VCaP (cell line): ENCODE data around the gene CDCA8.

Source experiments
- H3K27ac ChIP-seq: fragments of 450-650 bp; 2 replicates; pipeline ENCODE4 v1.5.1; 2017
- TF ChIP-seq, protein P1 (sequence below): fragments of 450-650 bp; conservative IDR thresholded peaks from 2 replicates; pipeline ENCODE4 v1.5.1; 2017; ENCODE audit warnings: mild to moderate bottlenecking, moderate library complexity

CDCA8 gene

DNA sequence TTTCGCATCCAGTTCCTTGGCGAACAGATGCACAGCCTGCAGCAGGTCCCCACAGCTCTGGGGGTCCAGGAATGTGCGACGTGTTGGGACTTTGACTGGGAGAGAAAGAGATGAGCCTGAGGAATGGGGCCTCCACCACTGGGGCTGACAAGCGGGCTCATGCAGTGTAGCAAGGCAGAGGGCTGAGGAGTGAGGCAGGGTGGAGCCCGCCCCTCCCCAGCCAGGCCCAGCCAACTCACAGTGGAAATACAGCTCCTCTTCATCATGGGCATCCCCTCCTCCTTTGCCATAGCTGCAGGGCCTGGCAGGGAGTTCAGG, 30.7 kb downstream of the CDCA8 start:
- no peak overlapping the region for H3K27ac ChIP-seq
- TF ChIP-seq, protein P1, sequence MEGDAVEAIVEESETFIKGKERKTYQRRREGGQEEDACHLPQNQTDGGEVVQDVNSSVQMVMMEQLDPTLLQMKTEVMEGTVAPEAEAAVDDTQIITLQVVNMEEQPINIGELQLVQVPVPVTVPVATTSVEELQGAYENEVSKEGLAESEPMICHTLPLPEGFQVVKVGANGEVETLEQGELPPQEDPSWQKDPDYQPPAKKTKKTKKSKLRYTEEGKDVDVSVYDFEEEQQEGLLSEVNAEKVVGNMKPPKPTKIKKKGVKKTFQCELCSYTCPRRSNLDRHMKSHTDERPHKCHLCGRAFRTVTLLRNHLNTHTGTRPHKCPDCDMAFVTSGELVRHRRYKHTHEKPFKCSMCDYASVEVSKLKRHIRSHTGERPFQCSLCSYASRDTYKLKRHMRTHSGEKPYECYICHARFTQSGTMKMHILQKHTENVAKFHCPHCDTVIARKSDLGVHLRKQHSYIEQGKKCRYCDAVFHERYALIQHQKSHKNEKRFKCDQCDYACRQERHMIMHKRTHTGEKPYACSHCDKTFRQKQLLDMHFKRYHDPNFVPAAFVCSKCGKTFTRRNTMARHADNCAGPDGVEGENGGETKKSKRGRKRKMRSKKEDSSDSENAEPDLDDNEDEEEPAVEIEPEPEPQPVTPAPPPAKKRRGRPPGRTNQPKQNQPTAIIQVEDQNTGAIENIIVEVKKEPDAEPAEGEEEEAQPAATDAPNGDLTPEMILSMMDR: no peak

DNA sequence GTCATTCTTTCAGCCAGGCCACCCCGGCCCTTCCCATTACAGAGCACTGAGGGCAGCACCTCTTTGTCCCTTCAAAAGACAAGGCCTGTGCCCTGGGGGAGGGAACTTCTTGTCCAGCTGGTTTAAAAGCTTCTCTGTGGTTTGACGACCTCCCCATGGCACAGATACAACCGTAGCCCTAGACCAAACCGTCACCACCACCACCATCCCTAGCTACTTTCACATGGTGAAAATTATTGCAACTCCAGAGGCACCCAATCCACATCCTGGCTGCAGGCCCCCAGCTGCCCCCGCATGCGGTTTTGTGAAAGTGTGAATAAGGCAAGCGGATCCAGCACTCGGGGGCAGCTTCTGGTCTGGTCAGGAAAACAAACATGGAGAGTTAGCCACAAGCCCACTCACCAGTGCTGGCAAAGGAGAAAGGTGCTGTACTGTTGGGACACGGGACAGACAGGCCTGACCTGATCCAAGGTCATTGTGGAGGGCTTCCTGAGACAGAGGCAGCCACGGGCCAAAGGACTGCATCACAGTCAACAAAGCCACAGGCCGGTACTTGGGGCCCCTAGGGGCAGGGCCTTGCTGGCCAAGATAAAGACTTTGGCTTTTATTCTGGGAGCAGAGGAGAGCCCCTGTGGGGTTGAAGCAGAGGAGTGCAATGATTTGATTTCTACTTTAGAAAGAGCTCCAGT, 31.2 kb downstream of the CDCA8 start:
- no peak overlapping the region for H3K27ac ChIP-seq
- TF ChIP-seq, protein P1: no peak

DNA sequence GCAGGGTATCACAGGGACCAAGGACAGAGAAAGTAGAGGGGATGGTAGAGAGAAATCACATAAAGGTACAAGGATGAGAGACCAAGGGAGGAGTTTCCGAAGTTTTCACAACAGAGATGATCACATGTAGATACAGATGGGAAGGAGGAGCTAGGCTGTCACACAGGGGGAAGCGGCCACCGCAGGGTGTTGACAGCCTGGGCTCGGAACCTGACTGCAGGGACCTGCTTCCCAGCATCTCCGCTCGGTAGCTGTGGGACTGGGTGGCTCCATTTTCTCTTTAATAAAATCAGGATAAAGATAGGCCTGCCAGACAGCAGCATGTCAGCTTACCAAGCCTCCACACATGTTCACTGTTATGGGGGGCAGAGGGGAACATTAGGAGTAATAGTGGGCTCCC, 32.3 kb downstream of the CDCA8 start:
- no peak overlapping the region for H3K27ac ChIP-seq
- TF ChIP-seq, protein P1: no peak

DNA sequence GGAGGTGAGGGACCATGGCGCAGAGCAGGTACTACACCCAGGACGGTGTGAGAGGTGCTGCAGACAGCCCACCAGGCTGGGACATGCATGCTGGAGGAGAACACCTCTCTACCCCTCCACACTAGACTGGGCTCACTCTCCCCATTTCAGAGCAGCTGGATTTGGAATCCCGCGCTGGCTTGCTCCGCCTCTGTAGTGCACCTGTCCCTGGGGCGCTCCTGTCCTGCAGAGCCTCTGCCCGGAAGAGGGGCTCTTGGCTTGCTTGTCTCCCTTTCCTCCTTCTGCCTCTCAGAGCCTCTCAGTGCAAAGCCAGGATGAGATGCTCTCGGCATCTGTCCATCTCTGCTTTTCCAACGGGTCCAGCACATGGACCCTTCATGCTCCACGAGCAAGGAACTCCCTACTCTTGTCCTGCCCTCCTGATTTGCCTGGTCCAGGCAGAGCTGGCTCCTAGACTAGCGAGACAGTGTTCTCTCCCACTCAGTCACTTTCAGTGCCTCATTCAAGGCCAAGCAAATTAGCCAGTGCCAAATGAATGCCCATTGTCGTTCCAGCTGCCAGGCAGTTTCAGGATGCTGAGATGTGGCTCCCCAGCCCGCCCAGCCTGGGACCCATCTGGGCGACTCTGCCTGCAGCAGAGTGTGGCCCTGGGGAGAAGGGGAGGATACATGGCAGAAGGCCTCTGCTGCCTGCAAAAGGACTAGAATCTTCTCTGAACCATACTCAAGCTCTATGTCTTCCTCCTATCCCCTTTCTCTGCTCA, 33.7 kb downstream of the CDCA8 start:
- TF ChIP-seq, protein P1: no peak
- H3K27ac ChIP-seq: no peak overlapping the region

DNA sequence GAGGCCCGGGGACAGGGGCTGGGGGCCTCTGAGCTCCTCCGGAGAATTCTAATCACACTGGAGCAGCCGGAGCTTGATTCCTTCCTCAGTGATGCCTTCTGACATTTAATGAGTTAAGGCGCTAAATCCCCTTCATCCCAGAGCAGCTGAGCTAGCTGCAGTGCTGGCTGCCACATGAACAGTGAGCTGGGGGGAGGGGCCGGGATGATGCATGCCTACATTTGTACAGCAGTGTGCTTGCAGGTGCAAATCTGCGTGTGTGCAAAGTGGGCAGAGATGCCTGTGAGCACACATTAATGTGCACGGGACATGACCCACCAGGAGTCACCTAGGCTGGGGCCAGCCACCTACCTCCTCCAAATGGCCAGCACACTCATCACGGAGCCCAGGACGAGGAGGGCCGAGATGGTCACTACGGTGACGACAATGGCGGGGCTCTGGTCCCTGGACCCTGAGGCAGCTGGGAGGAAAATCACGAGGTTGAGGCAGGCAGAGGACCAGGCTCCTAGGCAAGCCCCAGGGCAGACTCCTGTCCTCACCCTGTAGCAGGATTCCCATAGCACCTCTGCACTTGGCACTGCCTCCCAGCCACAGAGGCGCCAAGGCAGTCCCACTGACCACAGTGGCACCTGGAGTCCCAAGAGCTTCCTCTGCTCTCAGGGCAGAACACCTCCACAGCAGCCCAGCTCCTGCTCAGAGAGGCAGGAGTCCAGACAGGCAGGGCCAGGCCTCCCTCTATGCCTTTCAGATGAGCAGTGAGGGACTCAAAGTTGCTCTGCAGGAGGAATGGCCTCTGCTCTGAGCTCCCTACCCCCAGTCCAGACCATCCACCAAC, 34.7 kb downstream of the CDCA8 start:
- H3K27ac ChIP-seq: no peak overlapping the region
- TF ChIP-seq, protein P1: no peak

DNA sequence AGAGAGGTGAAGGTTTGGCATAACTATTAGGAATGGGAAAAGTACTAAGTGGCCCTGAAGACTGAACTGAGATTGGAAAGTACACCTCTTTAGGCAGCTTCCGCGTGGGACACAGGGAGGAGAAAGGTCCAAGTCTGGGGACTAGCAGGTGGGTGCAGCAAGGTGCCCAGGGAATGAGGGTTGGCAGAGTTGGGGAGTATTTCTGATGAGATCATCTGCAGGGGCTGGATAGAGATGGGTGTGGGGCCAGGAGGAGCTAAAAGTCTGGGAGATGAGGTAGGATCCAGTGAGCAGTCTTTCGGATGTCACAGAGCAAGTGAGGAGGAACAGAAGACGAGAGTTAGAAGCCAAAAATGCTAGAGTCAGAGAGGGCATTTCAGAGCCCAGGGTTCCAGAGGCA, 36.1 kb downstream of the CDCA8 start:
- H3K27ac ChIP-seq: no peak overlapping the region
- TF ChIP-seq, protein P1: no peak

DNA sequence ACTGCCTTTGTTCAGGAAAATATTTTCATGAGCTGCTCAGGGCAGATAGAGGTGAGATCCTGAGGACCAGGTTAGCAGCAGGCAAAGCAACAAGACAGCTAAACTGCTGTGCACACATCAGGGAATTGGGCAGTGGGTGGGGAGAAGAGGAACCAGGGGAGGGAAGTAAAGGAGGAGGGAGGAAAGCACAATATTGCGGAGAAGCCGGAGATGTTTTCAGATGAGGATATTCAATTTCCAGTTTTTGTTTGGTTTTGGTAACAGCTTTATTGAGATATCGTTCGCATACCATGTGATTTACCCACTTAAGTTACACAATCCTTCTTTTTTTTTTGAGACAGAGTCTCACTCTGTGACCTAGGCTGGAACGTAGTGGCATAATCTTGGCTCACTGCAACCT, 38.1 kb downstream of the CDCA8 start:
- TF ChIP-seq, protein P1: no peak
- no peak overlapping the region for H3K27ac ChIP-seq
